ENCODE data around the gene ENTREP1.

ENTREP1 gene

DNA sequence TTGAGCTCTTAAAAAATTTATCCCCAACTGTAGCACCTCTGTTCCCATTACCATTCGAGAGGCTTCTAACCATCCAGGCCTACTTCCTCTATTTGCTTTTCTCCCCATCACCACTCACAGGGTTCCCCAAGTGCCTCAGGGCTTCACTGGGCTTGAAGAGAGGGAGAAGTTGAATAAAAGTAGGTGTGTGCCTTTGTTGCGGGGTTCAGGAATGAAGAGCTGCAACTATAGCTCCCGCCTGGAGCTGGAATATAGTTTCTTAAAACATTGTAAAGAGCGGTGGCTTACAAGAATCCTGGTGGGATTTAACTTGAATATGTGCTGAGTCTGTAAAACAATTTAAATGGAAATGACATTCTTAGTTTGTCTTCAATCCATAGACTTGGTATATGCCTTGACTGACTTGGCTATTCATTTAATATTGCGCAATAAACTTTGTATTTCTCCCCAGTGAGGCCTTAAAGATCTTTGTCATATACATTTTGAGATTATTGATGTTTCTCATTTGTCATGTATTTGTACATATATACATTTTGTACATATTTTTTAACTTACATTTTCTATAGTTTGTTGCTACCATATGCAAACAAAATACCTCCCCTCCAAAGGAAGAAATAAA is 7.2 kb downstream of the ENTREP1 start:
- TF ChIP-seq CTCF (IDR thresholded peaks at IDR 0.05; ENCODE audit: insufficient read depth, low read length, poor library complexity, severe bottlenecking) = no peak
- no peak for DNase-seq (ENCODE audit: extremely low read depth, insufficient read length)
- Histone ChIP-seq H3K27me3 (replicated peaks; ENCODE audit: control insufficient read depth, insufficient read depth, low read length) (no peaks in the 10 kb centered on the region; the same call in 1 of the 2 replicates), H3K4me3 (replicated peaks; ENCODE audit: low read depth, low read length) (no peak overlapping the region), H3K36me3 (ENCODE audit: control insufficient read depth, insufficient read depth, low read length) (no peaks in the 10 kb centered on the region)

GRCh38 chr9:69333716-69334115 is 8.7 kb downstream of the ENTREP1 start:
- no peaks in the 10 kb centered on the region for H3K36me3 ChIP-seq (ENCODE audit: control insufficient read depth, insufficient read depth, low read length)
- H3K27me3 ChIP-seq (replicated peaks; ENCODE audit: control insufficient read depth, insufficient read depth, low read length) = no peaks in the 10 kb centered on the region; the same call in 1 of the 2 replicates
- DNase-seq (ENCODE audit: extremely low read depth, insufficient read length) = no peak
- H3K4me3 ChIP-seq (replicated peaks; ENCODE audit: low read depth, low read length) = no peak overlapping the region
- TF ChIP-seq CTCF (IDR thresholded peaks at IDR 0.05; ENCODE audit: insufficient read depth, low read length, poor library complexity, severe bottlenecking) = no peak

- H3K36me3 ChIP-seq (ENCODE audit: control insufficient read depth, insufficient read depth, low read length) = no peaks in the 10 kb centered on the region
- no peak overlapping the region for H3K4me3 ChIP-seq (replicated peaks; ENCODE audit: low read depth, low read length)
- TF ChIP-seq CTCF (IDR thresholded peaks at IDR 0.05; ENCODE audit: insufficient read depth, low read length, poor library complexity, severe bottlenecking) = no peak
- no peak for DNase-seq (ENCODE audit: extremely low read depth, insufficient read length)
- no peaks in the 10 kb centered on the region; the same call in 1 of the 2 replicates for H3K27me3 ChIP-seq (replicated peaks; ENCODE audit: control insufficient read depth, insufficient read depth, low read length)
These were observed 9.3 kb downstream of the ENTREP1 start for GRCh38 chr9:69334317-69334716.

- Histone ChIP-seq H3K4me3 (replicated peaks; ENCODE audit: low read depth, low read length) (no peak overlapping the region), H3K27me3 (replicated peaks; ENCODE audit: control insufficient read depth, insufficient read depth, low read length) (no peaks in the 10 kb centered on the region), H3K36me3 (ENCODE audit: control insufficient read depth, insufficient read depth, low read length) (no peaks in the 10 kb centered on the region)
- no peak for TF ChIP-seq CTCF (IDR thresholded peaks at IDR 0.05; ENCODE audit: insufficient read depth, low read length, poor library complexity, severe bottlenecking)
- DNase-seq (ENCODE audit: extremely low read depth, insufficient read length) = no peak
These were observed 14.6 kb downstream of the ENTREP1 start for GRCh38 chr9:69339620-69340019.

- no peak for DNase-seq (ENCODE audit: extremely low read depth, insufficient read length)
- no peak for TF ChIP-seq CTCF (IDR thresholded peaks at IDR 0.05; ENCODE audit: insufficient read depth, low read length, poor library complexity, severe bottlenecking)
- no peak overlapping the region for H3K4me3 ChIP-seq (replicated peaks; ENCODE audit: low read depth, low read length)
- no peaks in the 10 kb centered on the region for H3K36me3 ChIP-seq (ENCODE audit: control insufficient read depth, insufficient read depth, low read length)
- no peaks in the 10 kb centered on the region for H3K27me3 ChIP-seq (replicated peaks; ENCODE audit: control insufficient read depth, insufficient read depth, low read length)
These were observed 15.6 kb downstream of the ENTREP1 start for GRCh38 chr9:69340631-69341030.

DNA sequence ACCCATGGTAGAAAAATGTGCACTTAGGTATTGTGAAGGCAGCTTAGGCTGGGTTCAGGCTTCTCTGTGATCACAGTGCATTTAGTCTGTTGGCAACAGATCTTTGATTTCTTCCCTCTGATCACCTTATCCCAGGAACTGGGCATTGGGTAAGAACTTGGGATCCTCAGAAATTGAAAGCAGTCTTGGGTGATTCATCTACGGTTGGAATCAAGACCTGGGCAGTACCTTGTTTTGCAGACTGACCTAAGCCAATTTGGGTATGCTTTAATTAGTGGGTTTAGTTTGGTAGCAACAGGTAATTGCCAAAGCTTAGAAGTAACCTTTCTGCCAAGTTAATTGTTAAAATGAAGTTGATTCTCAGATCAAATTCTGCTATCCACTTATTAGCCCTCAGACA is 17.8 kb downstream of the ENTREP1 start:
- no peak overlapping the region for H3K4me3 ChIP-seq (replicated peaks; ENCODE audit: low read depth, low read length)
- DNase-seq (ENCODE audit: extremely low read depth, insufficient read length) = no peak
- no peaks in the 10 kb centered on the region for H3K36me3 ChIP-seq (ENCODE audit: control insufficient read depth, insufficient read depth, low read length)
- no peaks in the 10 kb centered on the region for H3K27me3 ChIP-seq (replicated peaks; ENCODE audit: control insufficient read depth, insufficient read depth, low read length)
- no peak for TF ChIP-seq CTCF (IDR thresholded peaks at IDR 0.05; ENCODE audit: insufficient read depth, low read length, poor library complexity, severe bottlenecking)

All from GM06990 (cell line).